ENCODE results near the gene ENDOV.

The ENDOV gene

GRCh38 chr17:80382956-80383355, 32.0 kb upstream of the ENDOV start:
- H3K36me3 ChIP-seq (ENCODE audit: insufficient read depth, low read length) = peaks cover 9% of the 10 kb centered on the region; the same call in 1 of the 2 replicates
- no peak overlapping the region for H3K27ac ChIP-seq
- no peak for TF ChIP-seq FOXP2 (optimal IDR thresholded peaks at IDR 0.05; ENCODE audit: control extremely low read depth, extremely low read length, insufficient read depth)
- no peak for TF ChIP-seq POLR2AphosphoS5 (IDR thresholded peaks at IDR 0.05; ENCODE audit: borderline replicate concordance, low read depth, low read length)
- no peak for TF ChIP-seq EZH2 (IDR thresholded peaks at IDR 0.05)
- no peak overlapping the region for H3K4me3 ChIP-seq
- DNase-seq (ENCODE audit: low read depth, low spot score) = no peak
- H3K9me3 ChIP-seq (ENCODE audit: low read depth, low read length) = no peaks in the 10 kb centered on the region
- no peak overlapping the region for H3K9ac ChIP-seq (ENCODE audit: insufficient read length)

DNA sequence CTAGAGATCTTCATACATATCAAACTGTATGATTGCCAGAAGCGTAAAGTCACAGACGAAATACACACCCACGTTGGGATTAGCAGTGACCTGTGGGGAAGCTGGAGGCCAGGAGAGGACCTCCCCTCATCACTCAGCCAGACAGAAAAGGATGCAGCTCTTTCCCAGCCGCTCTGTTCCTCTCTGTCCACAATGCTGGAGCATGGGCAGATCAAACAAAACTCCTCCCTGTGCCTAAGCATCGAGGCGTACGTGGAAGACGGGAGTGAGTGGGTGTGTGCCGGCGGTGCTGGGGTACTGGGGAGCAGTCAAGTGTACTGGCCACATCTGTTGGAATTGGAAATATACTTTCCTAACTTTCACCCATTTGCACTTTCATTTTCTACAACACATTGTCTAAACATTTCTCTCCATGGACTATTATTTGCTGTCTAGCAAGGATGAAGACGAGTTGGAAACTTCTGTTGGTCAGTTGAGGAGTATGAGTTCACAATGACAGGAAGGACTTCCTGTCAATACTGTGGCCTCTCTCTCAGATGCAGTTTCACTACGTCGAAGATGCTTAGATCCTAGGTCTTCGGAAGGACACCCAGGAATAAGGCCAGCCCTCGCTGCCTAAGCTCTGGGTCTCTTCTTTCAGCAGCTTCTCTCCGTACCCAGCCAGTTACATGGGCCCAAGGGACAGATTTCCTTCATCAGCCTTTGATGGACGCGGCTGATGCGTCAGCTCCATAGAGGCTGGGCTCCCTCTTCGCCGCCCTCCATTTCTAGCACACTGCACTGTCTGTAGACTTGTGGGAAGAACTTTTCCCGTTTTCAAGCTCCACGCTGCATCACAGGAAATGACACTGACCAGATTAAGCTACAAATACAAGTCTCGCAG, 30.6 kb upstream of the ENDOV start:
- no peak overlapping the region for H3K27ac ChIP-seq
- H3K4me3 ChIP-seq = no peak overlapping the region
- no peak overlapping the region for H3K9ac ChIP-seq (ENCODE audit: insufficient read length)
- DNase-seq (ENCODE audit: low read depth, low spot score) = no peak
- no peak for TF ChIP-seq POLR2AphosphoS5 (IDR thresholded peaks at IDR 0.05; ENCODE audit: borderline replicate concordance, low read depth, low read length)
- TF ChIP-seq FOXP2 (optimal IDR thresholded peaks at IDR 0.05; ENCODE audit: control extremely low read depth, extremely low read length, insufficient read depth) = no peak
- TF ChIP-seq EZH2 (IDR thresholded peaks at IDR 0.05) = no peak
- no peaks in the 10 kb centered on the region for H3K9me3 ChIP-seq (ENCODE audit: low read depth, low read length)
- H3K36me3 ChIP-seq (ENCODE audit: insufficient read depth, low read length) = peaks cover 15% of the 10 kb centered on the region; the same call in 1 of the 2 replicates

GRCh38 chr17:80385046-80385445, 29.9 kb upstream of the ENDOV start:
- no peak overlapping the region for H3K9ac ChIP-seq (ENCODE audit: insufficient read length)
- DNase-seq (ENCODE audit: low read depth, low spot score) = no peak
- peaks cover 16% of the 10 kb centered on the region; the same call in 1 of the 2 replicates for H3K36me3 ChIP-seq (ENCODE audit: insufficient read depth, low read length)
- TF ChIP-seq FOXP2 (optimal IDR thresholded peaks at IDR 0.05; ENCODE audit: control extremely low read depth, extremely low read length, insufficient read depth) = no peak
- no peak for TF ChIP-seq POLR2AphosphoS5 (IDR thresholded peaks at IDR 0.05; ENCODE audit: borderline replicate concordance, low read depth, low read length)
- TF ChIP-seq EZH2 (IDR thresholded peaks at IDR 0.05) = no peak
- no peaks in the 10 kb centered on the region for H3K9me3 ChIP-seq (ENCODE audit: low read depth, low read length)
- H3K27ac ChIP-seq = no peak overlapping the region
- no peak overlapping the region for H3K4me3 ChIP-seq

GRCh38 chr17:80386341-80386740, 28.6 kb upstream of the ENDOV start:
- no peak overlapping the region for H3K9ac ChIP-seq (ENCODE audit: insufficient read length)
- TF ChIP-seq FOXP2 (optimal IDR thresholded peaks at IDR 0.05; ENCODE audit: control extremely low read depth, extremely low read length, insufficient read depth) (no peak), POLR2AphosphoS5 (IDR thresholded peaks at IDR 0.05; ENCODE audit: borderline replicate concordance, low read depth, low read length) (no peak), EZH2 (IDR thresholded peaks at IDR 0.05) (no peak)
- no peak overlapping the region for H3K4me3 ChIP-seq
- H3K27ac ChIP-seq = no peak overlapping the region
- no peak for DNase-seq (ENCODE audit: low read depth, low spot score)
- peaks cover 14% of the 10 kb centered on the region; the same call in 1 of the 2 replicates for H3K36me3 ChIP-seq (ENCODE audit: insufficient read depth, low read length)
- no peaks in the 10 kb centered on the region for H3K9me3 ChIP-seq (ENCODE audit: low read depth, low read length)

DNA sequence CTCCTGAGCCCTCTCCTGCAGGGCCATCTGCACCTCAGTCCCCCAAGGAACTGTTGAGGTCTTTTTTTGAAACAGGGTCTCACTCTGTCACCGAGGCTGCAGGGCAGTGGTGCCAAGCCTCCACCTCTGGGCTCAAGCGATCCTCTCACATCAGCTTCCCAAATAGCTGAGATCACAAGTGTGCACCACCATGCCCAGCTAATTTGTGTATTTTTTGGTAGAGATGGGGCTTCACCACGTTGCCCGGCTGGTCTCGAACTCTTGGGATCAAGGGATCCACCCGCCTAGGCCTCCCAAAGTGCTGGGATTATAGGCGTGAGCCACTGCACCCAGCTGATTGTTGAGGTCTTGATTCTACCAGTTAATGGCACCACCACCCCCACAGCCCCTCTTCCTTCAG, 27.9 kb upstream of the ENDOV start:
- Histone ChIP-seq H3K36me3 (ENCODE audit: insufficient read depth, low read length) (peaks cover 9% of the 10 kb centered on the region; the same call in 1 of the 2 replicates), H3K9me3 (ENCODE audit: low read depth, low read length) (no peaks in the 10 kb centered on the region), H3K27ac (no peak overlapping the region), H3K4me3 (no peak overlapping the region), H3K9ac (ENCODE audit: insufficient read length) (no peak overlapping the region)
- no peak for DNase-seq (ENCODE audit: low read depth, low spot score)
- no peak for TF ChIP-seq POLR2AphosphoS5 (IDR thresholded peaks at IDR 0.05; ENCODE audit: borderline replicate concordance, low read depth, low read length)
- no peak for TF ChIP-seq FOXP2 (optimal IDR thresholded peaks at IDR 0.05; ENCODE audit: control extremely low read depth, extremely low read length, insufficient read depth)
- TF ChIP-seq EZH2 (IDR thresholded peaks at IDR 0.05) = no peak

DNA sequence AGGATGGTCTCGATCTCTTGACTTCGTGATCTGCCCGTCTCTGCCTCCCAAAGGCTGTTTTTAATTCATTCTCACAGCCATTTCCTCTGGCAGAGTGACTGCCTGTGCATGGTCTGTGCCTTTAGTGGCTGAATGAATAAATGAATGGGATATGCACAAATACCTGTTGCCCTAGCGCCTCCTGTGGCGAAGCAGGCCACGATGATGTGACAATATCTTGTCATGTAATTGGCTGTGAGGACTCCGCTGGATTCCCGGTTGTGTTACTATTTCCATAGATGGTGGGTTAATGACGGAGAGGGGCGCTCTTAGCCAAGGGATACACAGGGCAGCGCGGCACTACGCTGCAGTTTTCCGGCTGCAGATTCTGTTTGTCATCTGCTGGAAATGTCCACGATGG, 26.8 kb upstream of the ENDOV start:
- Histone ChIP-seq H3K27ac (no peak overlapping the region), H3K9me3 (ENCODE audit: low read depth, low read length) (no peaks in the 10 kb centered on the region), H3K36me3 (ENCODE audit: insufficient read depth, low read length) (peaks cover 9% of the 10 kb centered on the region; the same call in 1 of the 2 replicates), H3K9ac (ENCODE audit: insufficient read length) (no peak overlapping the region), H3K4me3 (no peak overlapping the region)
- TF ChIP-seq POLR2AphosphoS5 (IDR thresholded peaks at IDR 0.05; ENCODE audit: borderline replicate concordance, low read depth, low read length) (no peak), FOXP2 (optimal IDR thresholded peaks at IDR 0.05; ENCODE audit: control extremely low read depth, extremely low read length, insufficient read depth) (no peak), EZH2 (IDR thresholded peaks at IDR 0.05) (no peak)
- DNase-seq (ENCODE audit: low read depth, low spot score) = no peak

DNA sequence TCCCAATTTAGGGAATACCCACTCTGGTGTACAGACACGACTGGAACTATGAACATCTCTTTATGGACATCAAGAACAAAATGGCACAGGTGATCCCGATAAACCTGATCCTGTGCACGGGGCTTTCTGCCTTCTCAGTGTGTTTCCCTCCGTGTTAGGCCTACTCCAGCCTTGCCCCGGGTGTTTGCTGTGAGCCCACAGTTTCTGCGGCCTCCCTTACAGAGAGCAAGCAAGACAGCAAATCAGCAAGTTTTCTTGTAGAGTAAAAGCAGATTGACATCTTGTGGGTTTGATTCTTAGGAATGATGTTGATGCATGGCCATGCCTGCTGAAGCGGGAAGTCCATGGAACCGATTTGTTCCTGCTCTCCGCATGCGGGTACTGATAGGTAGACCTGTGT, 26.4 kb upstream of the ENDOV start:
- DNase-seq (ENCODE audit: low read depth, low spot score) = no peak
- Histone ChIP-seq H3K4me3 (no peak overlapping the region), H3K9me3 (ENCODE audit: low read depth, low read length) (no peaks in the 10 kb centered on the region), H3K9ac (ENCODE audit: insufficient read length) (no peak overlapping the region), H3K36me3 (ENCODE audit: insufficient read depth, low read length) (peaks cover 9% of the 10 kb centered on the region; the same call in 1 of the 2 replicates), H3K27ac (no peak overlapping the region)
- no peak for TF ChIP-seq POLR2AphosphoS5 (IDR thresholded peaks at IDR 0.05; ENCODE audit: borderline replicate concordance, low read depth, low read length)
- TF ChIP-seq EZH2 (IDR thresholded peaks at IDR 0.05) = no peak
- TF ChIP-seq FOXP2 (optimal IDR thresholded peaks at IDR 0.05; ENCODE audit: control extremely low read depth, extremely low read length, insufficient read depth) = no peak

All from SK-N-MC (cell line).